HG02798 (cell line): Measurements from ENCODE around the gene SRL.
"Not testable (repeated sequence)": the region's sequence is repeated elsewhere in the genome, so short reads cannot be mapped to it uniquely, and the experiment has no call there.

Experiments used
- ATAC-seq: cut with Tn5 transposase; IDR thresholded peaks from one replicate; pipeline ENCODE4 v1.9.1; 2021; ENCODE audit warnings: mild to moderate bottlenecking; ENCODE audit not compliant: unreplicated experiment, poor library complexity

The SRL gene

GRCh38 chr16:4176906-4177417 lies 64.9 kb downstream of the SRL start:
- peak; percentile 54 for ATAC-seq

GRCh38 chr16:4175849-4176248 lies 66.0 kb downstream of the SRL start:
- ATAC-seq, result no peak

GRCh38 chr16:4172070-4172469 lies 69.8 kb downstream of the SRL start:
- ATAC-seq, result no peak

- no peak for ATAC-seq
These were observed 72.5 kb downstream of the SRL start for GRCh38 chr16:4169415-4169814.

- no peak for ATAC-seq
These were observed 75.1 kb downstream of the SRL start for GRCh38 chr16:4166821-4167220.

GRCh38 chr16:4160658-4161430 lies 81.0 kb downstream of the SRL start:
- no peak for ATAC-seq

- ATAC-seq, result no peak
These were observed 82.2 kb downstream of the SRL start for GRCh38 chr16:4159726-4160125.

- ATAC-seq, result no peak
These were observed 83.5 kb downstream of the SRL start for GRCh38 chr16:4158143-4159093.

GRCh38 chr16:4157376-4157825 lies 84.5 kb downstream of the SRL start:
- no peak for ATAC-seq

- not testable (repeated sequence) for ATAC-seq
These were observed 85.4 kb downstream of the SRL start for GRCh38 chr16:4156503-4156902.

GRCh38 chr16:4153364-4153763 lies 88.5 kb downstream of the SRL start:
- ATAC-seq, result not testable (repeated sequence)

- no peak for ATAC-seq
These were observed 89.6 kb downstream of the SRL start for GRCh38 chr16:4152267-4152666.

- no peak for ATAC-seq
These were observed 94.6 kb downstream of the SRL start for GRCh38 chr16:4147236-4147635.

- ATAC-seq, result no peak
These were observed 99.6 kb downstream of the SRL start for GRCh38 chr16:4142268-4142667.

GRCh38 chr16:4141604-4142003 lies 100.3 kb downstream of the SRL start:
- no peak for ATAC-seq

GRCh38 chr16:4140652-4141051 lies 101.2 kb downstream of the SRL start:
- ATAC-seq, result no peak

- ATAC-seq, result no peak
These were observed 101.9 kb downstream of the SRL start for GRCh38 chr16:4139968-4140367.
